Mesodermal cell (in vitro differentiated cells): Measurements from ENCODE around the gene CLN3.
"Not testable (repeated sequence)": the region's sequence is repeated elsewhere in the genome, so short reads cannot be mapped to it uniquely, and the experiment has no call there.

ENCODE experiments used
- H3K27ac ChIP-seq: 2 replicates; pipeline ENCODE4 v1.7.0; 2013; ENCODE audit warnings: mild to moderate bottlenecking, low read depth, low read length, moderate library complexity; ENCODE audit not compliant: severe bottlenecking
- H3K36me3 ChIP-seq: 2 replicates; pipeline ENCODE4 v1.7.1; 2013; ENCODE audit warnings: mild to moderate bottlenecking, low read length, moderate library complexity; ENCODE audit not compliant: control insufficient read depth, insufficient read depth
- H3K4me1 ChIP-seq: one replicate; pipeline ENCODE4 v1.7.1; 2013; ENCODE audit warnings: mild to moderate bottlenecking, low read length; ENCODE audit not compliant: insufficient read depth, control insufficient read depth, poor library complexity, severe bottlenecking
- H3K4me3 ChIP-seq: 2 replicates; pipeline ENCODE4 v1.7.0; 2013; ENCODE audit warnings: low read length, control low read depth, mild to moderate bottlenecking; ENCODE audit not compliant: insufficient read depth, poor library complexity, severe bottlenecking; ENCODE audit errors: extremely low read depth
- H3K9me3 ChIP-seq: 2 replicates; pipeline ENCODE4 v1.7.1; 2013; ENCODE audit warnings: mild to moderate bottlenecking, low read length, moderate library complexity; ENCODE audit not compliant: control insufficient read depth
- whole genome bisulfite sequencing, 2 experiments: methylation state at CpG; one replicate each; pipeline ENCODE4 v1.1.5; 2013; ENCODE audit warnings: missing lambda C conversion rate in 2 of 2; ENCODE audit not compliant: insufficient coverage in 2 of 2; 5-methylcytosine and 5-hydroxymethylcytosine counted together

CLN3 gene

GRCh38 chr16:28511801-28512789 lies 20.2 kb upstream of the CLN3 start:
- H3K36me3 ChIP-seq = no peaks in the 10 kb centered on the region
- H3K4me1 ChIP-seq = no peaks in the 10 kb centered on the region
- H3K27ac ChIP-seq = no peak overlapping the region
- WGBS, 2 experiments = 86 to 93% methylated on average over 18 of the region's 21 CpGs
- H3K9me3 ChIP-seq = no peaks in the 10 kb centered on the region
- no peak overlapping the region for H3K4me3 ChIP-seq

GRCh38 chr16:28511031-28511430 lies 19.2 kb upstream of the CLN3 start:
- no peaks in the 10 kb centered on the region for H3K4me1 ChIP-seq
- H3K4me3 ChIP-seq = no peak overlapping the region
- H3K36me3 ChIP-seq = no peaks in the 10 kb centered on the region
- WGBS, 2 experiments = 86 to 100% methylated on average over 1 to 3 of the region's 3 CpGs
- H3K27ac ChIP-seq = no peak overlapping the region
- no peaks in the 10 kb centered on the region for H3K9me3 ChIP-seq

- Histone ChIP-seq H3K27ac (no peak overlapping the region), H3K4me3 (no peak overlapping the region), H3K9me3 (no peaks in the 10 kb centered on the region), H3K36me3 (no peaks in the 10 kb centered on the region), H3K4me1 (no peaks in the 10 kb centered on the region)
- 81 to 82% methylated on average over 9 to 14 of the region's 14 CpGs for WGBS, 2 experiments
These were observed 13.7 kb upstream of the CLN3 start for GRCh38 chr16:28505489-28506137.

GRCh38 chr16:28504707-28505404 lies 13.0 kb upstream of the CLN3 start:
- no peaks in the 10 kb centered on the region for H3K36me3 ChIP-seq
- H3K4me3 ChIP-seq = no peak overlapping the region
- H3K27ac ChIP-seq = no peak overlapping the region
- no peaks in the 10 kb centered on the region for H3K9me3 ChIP-seq
- 84 to 88% methylated on average over 7 of the region's 8 CpGs for WGBS, 2 experiments
- H3K4me1 ChIP-seq = no peaks in the 10 kb centered on the region

GRCh38 chr16:28503470-28504259 lies 11.8 kb upstream of the CLN3 start:
- Histone ChIP-seq H3K9me3 (no peaks in the 10 kb centered on the region), H3K4me1 (no peaks in the 10 kb centered on the region), H3K4me3 (no peak overlapping the region), H3K27ac (no peak overlapping the region), H3K36me3 (no peaks in the 10 kb centered on the region)
- WGBS, 2 experiments = 79 to 83% methylated on average over 5 to 9 of the region's 15 CpGs

- 71 to 81% methylated on average over 2 of the region's 2 CpGs for WGBS, 2 experiments
- no peaks in the 10 kb centered on the region for H3K4me1 ChIP-seq
- H3K9me3 ChIP-seq = no peaks in the 10 kb centered on the region
- no peak overlapping the region for H3K4me3 ChIP-seq
- H3K36me3 ChIP-seq = no peaks in the 10 kb centered on the region
- H3K27ac ChIP-seq = no peak overlapping the region
These were observed 10.4 kb upstream of the CLN3 start for GRCh38 chr16:28502290-28502689.

- 80 to 85% methylated on average over 9 to 15 of the region's 19 CpGs for WGBS, 2 experiments
- H3K4me3 ChIP-seq = no peak overlapping the region
These were observed 9.7 kb upstream of the CLN3 start for GRCh38 chr16:28501258-28502232.

GRCh38 chr16:28500476-28501180 lies 8.8 kb upstream of the CLN3 start:
- 84 to 91% methylated on average over 11 to 16 of the region's 18 CpGs for WGBS, 2 experiments
- not testable (repeated sequence) for H3K27ac ChIP-seq, H3K4me1 ChIP-seq, H3K9me3 ChIP-seq, H3K36me3 ChIP-seq, H3K4me3 ChIP-seq

More at GRCh38 chr16:28501258-28502232, 9.7 kb upstream of the CLN3 start:
- no peak overlapping the region for H3K27ac ChIP-seq
- H3K9me3 ChIP-seq = no peaks in the 10 kb centered on the region
- H3K4me1 ChIP-seq = no peaks in the 10 kb centered on the region
- H3K36me3 ChIP-seq = no peaks in the 10 kb centered on the region

GRCh38 chr16:28499854-28500253 lies 8.0 kb upstream of the CLN3 start:
- Histone ChIP-seq H3K27ac (no peak overlapping the region), H3K4me1 (no peaks in the 10 kb centered on the region), H3K9me3 (no peaks in the 10 kb centered on the region), H3K4me3 (no peak overlapping the region), H3K36me3 (no peaks in the 10 kb centered on the region)
- WGBS, 2 experiments = 81 to 88% methylated on average over 8 to 9 of the region's 10 CpGs
